Testis (tissue), 2 donors: Measurements from ENCODE around the gene FREM1.

Experiments used
- CTCF ChIP-seq, 3 experiments: fragments of 450-650 bp in 2 of 3; fragments of 200-600 bp in 1 of 3; sonication (generic) in 1 of 3; IDR thresholded peaks; one replicate each; pipeline ENCODE4 v1.5.1; 2016 to 2019; ENCODE audit warnings: antibody characterized with exemption in 3 of 3, mild to moderate bottlenecking in 2 of 3, moderate library complexity in 1 of 3
- POLR2A ChIP-seq: fragments of 450-650 bp; IDR thresholded peaks from one replicate; pipeline ENCODE4 v1.6.1; 2017; ENCODE audit warnings: antibody characterized with exemption, mild to moderate bottlenecking, moderate library complexity

- no peak for TF ChIP-seq CTCF (IDR thresholded peaks at IDR 0.05)
- no peak for TF ChIP-seq POLR2A
Measured at GRCh38 chr9:14782286-14783051, 127.8 kb downstream of the FREM1 start.
